ENCODE data around the gene SMPX. TPM values are rescaled to one million over a fixed set of nuclear protein-coding genes. Genes with fewer than 3 reads are reported as not detected.

SMPX gene
- total RNA-seq, 5 donors from 2014 or later (not counting 1 experiment from before 2014, with no cell fraction given) = not detected

- Mint-ChIP-seq H3K4me1 (peaks cover 16 to 28% (median 28%) of the 10 kb centered on the region in 3 donors), H3K4me3 (no peak overlapping the region), H3K27ac (no peak overlapping the region), H3K27me3 (peaks cover 0 to 15% of the 10 kb centered on the region in 2 donors), H3K9me3 (no peaks in the 10 kb centered on the region), H3K36me3 (no peaks in the 10 kb centered on the region)
- H3K4me1 ChIP-seq (ENCODE audit: control insufficient read depth in 1 of 2, extremely low read depth in 1 of 2, insufficient read depth in 2 of 2, low read length in 2 of 2) = no peaks in the 10 kb centered on the region
- no peaks in the 10 kb centered on the region for H3K36me3 ChIP-seq (ENCODE audit: control insufficient read depth in 2 of 2, extremely low read depth in 1 of 2, insufficient read depth in 1 of 2, low read length in 1 of 2)
- no peak for ATAC-seq (replicated peaks in 1 of 4)
- 92% methylated on average over 2 of the region's 10 CpGs for WGBS (ENCODE audit: insufficient coverage)
- ChIA-PET CTCF (interaction anchor here in 1 of 2 donors (0.6 kb wide), 2 partner anchors 9 to 365 kb away, joined by 3 to 4 read pairs; no protein-coding TSS in a partner anchor), POLR2A (no interaction called here)
- H3K4me3 ChIP-seq (ENCODE audit: control insufficient read depth in 1 of 2, extremely low read depth in 1 of 2, low read length in 1 of 2) = no peak overlapping the region
- no peak for DNase-seq
- H3K27me3 ChIP-seq (replicated peaks in 1 of 2; ENCODE audit: control insufficient read depth in 2 of 2, extremely low read depth in 1 of 2, insufficient read depth in 2 of 2, low read length in 1 of 2) = peaks cover 0 to 2% of the 10 kb centered on the region in 2 experiments
- no peaks in the 10 kb centered on the region for H3K9me3 ChIP-seq
- no peak overlapping the region for H3K27ac ChIP-seq (ENCODE audit: low read length)
Observed at GRCh38 chrX:21770631-21771321, 12.9 kb upstream of the SMPX start.

DNA sequence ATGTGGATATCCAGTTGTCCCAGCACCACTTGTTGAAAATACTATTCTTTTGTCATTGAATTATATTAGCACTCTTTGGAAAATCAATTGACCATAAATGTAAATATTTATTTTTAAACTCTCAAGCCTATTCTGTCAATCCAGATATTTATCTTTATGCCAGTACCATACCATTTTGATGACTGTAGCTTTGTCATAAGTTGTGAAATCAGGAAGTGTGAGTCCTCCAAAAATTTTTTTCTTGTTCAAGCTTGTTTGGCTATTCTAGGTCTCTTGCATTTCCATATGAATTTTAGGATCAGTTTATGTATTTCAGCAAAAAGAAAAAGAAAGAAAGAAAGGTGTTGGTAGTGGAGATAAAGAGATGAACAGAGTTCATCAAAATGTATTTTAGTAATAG is 8.2 kb upstream of the SMPX start:
- Mint-ChIP-seq H3K27ac (no peak overlapping the region), H3K36me3 (no peaks in the 10 kb centered on the region), H3K4me3 (no peak overlapping the region), H3K27me3 (peaks cover 0 to 15% of the 10 kb centered on the region in 2 donors), H3K4me1 (peaks cover 1 to 2% (median 2%) of the 10 kb centered on the region in 3 donors), H3K9me3 (no peaks in the 10 kb centered on the region)
- Histone ChIP-seq H3K27ac (ENCODE audit: low read length) (no peak overlapping the region), H3K4me3 (ENCODE audit: control insufficient read depth in 1 of 2, extremely low read depth in 1 of 2, low read length in 1 of 2) (no peak overlapping the region), H3K9me3 (no peaks in the 10 kb centered on the region), H3K36me3 (ENCODE audit: control insufficient read depth in 2 of 2, extremely low read depth in 1 of 2, insufficient read depth in 1 of 2, low read length in 1 of 2) (no peaks in the 10 kb centered on the region), H3K4me1 (ENCODE audit: control insufficient read depth in 1 of 2, extremely low read depth in 1 of 2, insufficient read depth in 2 of 2, low read length in 2 of 2) (no peaks in the 10 kb centered on the region), H3K27me3 (replicated peaks in 1 of 2; ENCODE audit: control insufficient read depth in 2 of 2, extremely low read depth in 1 of 2, insufficient read depth in 2 of 2, low read length in 1 of 2) (peaks cover 0 to 2% of the 10 kb centered on the region in 2 experiments)
- CTCF ChIA-PET = no interaction called here
- DNase-seq (no peak), ATAC-seq (replicated peaks in 1 of 4) (no peak)
- POLR2A ChIA-PET = no interaction called here

DNA sequence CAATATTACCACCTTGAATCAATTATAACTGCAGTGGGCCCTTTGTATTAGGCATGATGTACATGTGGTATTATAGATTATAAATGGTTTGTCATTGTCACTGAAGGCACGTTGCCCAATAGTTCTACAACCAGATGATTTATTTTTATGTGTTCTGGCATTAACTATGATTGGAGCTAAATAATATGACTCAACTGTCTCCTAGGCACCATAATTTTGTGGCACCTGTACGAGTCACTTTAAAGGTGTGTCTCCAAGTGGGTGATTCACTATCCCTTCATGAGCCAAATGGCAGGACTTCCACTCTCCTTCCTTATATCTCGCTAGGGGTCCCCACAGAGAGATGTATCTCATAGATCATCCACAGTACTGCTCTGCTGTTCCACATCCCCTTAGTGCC is 6.1 kb upstream of the SMPX start:
- no CpG with 5 or more reads among the region's 3 CpGs for WGBS (ENCODE audit: insufficient coverage)
- Histone ChIP-seq H3K4me3 (ENCODE audit: control insufficient read depth in 1 of 2, extremely low read depth in 1 of 2, low read length in 1 of 2) (no peak overlapping the region), H3K4me1 (ENCODE audit: control insufficient read depth in 1 of 2, extremely low read depth in 1 of 2, insufficient read depth in 2 of 2, low read length in 2 of 2) (no peaks in the 10 kb centered on the region), H3K9me3 (no peaks in the 10 kb centered on the region), H3K36me3 (ENCODE audit: control insufficient read depth in 2 of 2, extremely low read depth in 1 of 2, insufficient read depth in 1 of 2, low read length in 1 of 2) (no peaks in the 10 kb centered on the region), H3K27ac (ENCODE audit: low read length) (no peak overlapping the region), H3K27me3 (replicated peaks in 1 of 2; ENCODE audit: control insufficient read depth in 2 of 2, extremely low read depth in 1 of 2, insufficient read depth in 2 of 2, low read length in 1 of 2) (peaks cover 0 to 2% of the 10 kb centered on the region in 2 experiments)
- no peaks in the 10 kb centered on the region for H3K9me3 Mint-ChIP-seq
- H3K36me3 Mint-ChIP-seq = no peaks in the 10 kb centered on the region
- peaks cover 0 to 15% of the 10 kb centered on the region in 2 donors for H3K27me3 Mint-ChIP-seq
- no peaks in the 10 kb centered on the region for H3K4me1 Mint-ChIP-seq
- no peak overlapping the region for H3K27ac Mint-ChIP-seq
- ChIA-PET POLR2A (no interaction called here), CTCF (no interaction called here)
- ATAC-seq (replicated peaks in 1 of 4) (no peak), DNase-seq (no peak)
- H3K4me3 Mint-ChIP-seq = no peak overlapping the region

DNA sequence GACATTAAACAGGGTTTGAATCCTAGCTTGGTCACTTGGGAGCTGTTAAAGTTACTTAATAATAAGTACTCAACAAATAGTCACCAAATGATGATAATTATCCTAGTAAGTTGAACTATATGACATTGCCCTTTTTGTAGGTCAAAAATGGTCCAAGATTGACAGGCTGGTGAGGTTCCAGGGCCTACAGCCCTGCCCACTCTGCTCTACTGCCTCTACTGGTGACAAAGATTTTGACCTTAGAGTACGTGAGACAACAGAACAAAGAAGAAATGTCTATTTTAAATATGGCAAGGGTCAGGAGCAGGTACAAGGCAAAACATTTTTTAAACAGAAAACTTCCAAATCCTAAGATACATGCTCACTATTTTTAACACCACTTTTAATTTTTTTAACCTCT is 572 bp upstream of the SMPX start:
- Histone ChIP-seq H3K4me3 (ENCODE audit: control insufficient read depth in 1 of 2, extremely low read depth in 1 of 2, low read length in 1 of 2) (no peak overlapping the region), H3K27ac (ENCODE audit: low read length) (no peak overlapping the region), H3K4me1 (ENCODE audit: control insufficient read depth in 1 of 2, extremely low read depth in 1 of 2, insufficient read depth in 2 of 2, low read length in 2 of 2) (no peaks in the 10 kb centered on the region), H3K9me3 (no peaks in the 10 kb centered on the region), H3K27me3 (replicated peaks in 1 of 2; ENCODE audit: control insufficient read depth in 2 of 2, extremely low read depth in 1 of 2, insufficient read depth in 2 of 2, low read length in 1 of 2) (no peaks in the 10 kb centered on the region), H3K36me3 (ENCODE audit: control insufficient read depth in 2 of 2, extremely low read depth in 1 of 2, insufficient read depth in 1 of 2, low read length in 1 of 2) (no peaks in the 10 kb centered on the region)
- POLR2A ChIA-PET = no interaction called here
- Mint-ChIP-seq H3K4me3 (no peak overlapping the region), H3K4me1 (no peaks in the 10 kb centered on the region), H3K27me3 (peaks cover 0 to 5% of the 10 kb centered on the region in 2 donors), H3K9me3 (no peaks in the 10 kb centered on the region), H3K36me3 (no peaks in the 10 kb centered on the region), H3K27ac (no peak overlapping the region)
- ATAC-seq (replicated peaks in 1 of 4) = no peak
- no peak for DNase-seq
- no CpG with 5 or more reads among the region's 1 CpG for WGBS (ENCODE audit: insufficient coverage)
- CTCF ChIA-PET = no interaction called here

DNA sequence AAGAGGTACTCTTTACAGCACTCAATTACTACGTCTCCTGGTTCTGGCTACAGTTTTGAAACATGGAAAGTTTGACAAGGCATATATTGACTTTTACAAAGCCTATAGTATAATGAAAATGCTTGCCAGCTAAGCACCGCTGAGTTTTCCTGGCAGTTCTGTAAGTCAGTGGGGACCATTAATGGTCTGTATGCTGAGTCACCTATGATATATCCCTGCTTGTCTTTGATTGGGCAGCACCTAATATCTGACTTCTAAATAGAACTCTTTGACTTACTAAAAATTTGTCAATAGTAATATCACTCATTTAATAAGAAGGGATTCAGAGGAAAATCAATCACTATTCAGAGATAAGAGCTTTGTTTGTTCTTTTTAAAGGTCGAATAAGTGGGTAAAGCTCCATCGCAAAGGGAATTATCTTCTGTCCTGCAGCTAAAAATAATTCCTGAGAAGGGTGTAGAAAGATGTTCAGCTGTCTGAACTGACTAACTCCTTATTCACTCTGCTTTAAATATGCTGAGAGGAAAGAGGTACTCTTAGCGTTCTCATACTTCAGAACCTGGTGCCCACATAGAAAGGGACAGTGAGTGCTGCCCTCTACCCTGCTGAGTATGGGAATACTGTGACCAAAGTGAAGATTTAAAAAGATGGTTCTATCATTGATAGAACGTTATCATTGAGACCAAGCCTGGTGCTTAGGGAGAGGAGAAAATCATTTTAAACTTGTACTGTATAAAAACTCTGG is 959 bp downstream of the SMPX start:
- ChIA-PET CTCF (interaction anchor here in 1 of 2 donors (0.6 kb wide), 1 partner anchor 17 kb away, joined by 4 read pairs; no protein-coding TSS in a partner anchor), POLR2A (no interaction called here)
- Mint-ChIP-seq H3K4me1 (no peaks in the 10 kb centered on the region), H3K4me3 (no peak overlapping the region), H3K27ac (no peak overlapping the region), H3K9me3 (no peaks in the 10 kb centered on the region), H3K27me3 (peaks cover 0 to 5% of the 10 kb centered on the region in 2 donors), H3K36me3 (no peaks in the 10 kb centered on the region)
- no CpG with 5 or more reads among the region's 6 CpGs for WGBS (ENCODE audit: insufficient coverage)
- no peaks in the 10 kb centered on the region for H3K27me3 ChIP-seq (replicated peaks in 1 of 2; ENCODE audit: control insufficient read depth in 2 of 2, extremely low read depth in 1 of 2, insufficient read depth in 2 of 2, low read length in 1 of 2)
- no peak for DNase-seq
- no peak for ATAC-seq (replicated peaks in 1 of 4)
- no peaks in the 10 kb centered on the region for H3K4me1 ChIP-seq (ENCODE audit: control insufficient read depth in 1 of 2, extremely low read depth in 1 of 2, insufficient read depth in 2 of 2, low read length in 2 of 2)
- H3K36me3 ChIP-seq (ENCODE audit: control insufficient read depth in 2 of 2, extremely low read depth in 1 of 2, insufficient read depth in 1 of 2, low read length in 1 of 2) = no peaks in the 10 kb centered on the region
- H3K27ac ChIP-seq (ENCODE audit: low read length) = no peak overlapping the region
- no peaks in the 10 kb centered on the region for H3K9me3 ChIP-seq
- H3K4me3 ChIP-seq (ENCODE audit: control insufficient read depth in 1 of 2, extremely low read depth in 1 of 2, low read length in 1 of 2) = no peak overlapping the region

GRCh38 chrX:21749924-21750323 is 8.0 kb downstream of the SMPX start:
- H3K9me3 ChIP-seq = no peaks in the 10 kb centered on the region
- no peaks in the 10 kb centered on the region for H3K36me3 ChIP-seq (ENCODE audit: control insufficient read depth in 2 of 2, extremely low read depth in 1 of 2, insufficient read depth in 1 of 2, low read length in 1 of 2)
- CTCF ChIA-PET = no interaction called here
- H3K4me3 ChIP-seq (ENCODE audit: control insufficient read depth in 1 of 2, extremely low read depth in 1 of 2, low read length in 1 of 2) = no peak overlapping the region
- H3K27me3 ChIP-seq (replicated peaks in 1 of 2; ENCODE audit: control insufficient read depth in 2 of 2, extremely low read depth in 1 of 2, insufficient read depth in 2 of 2, low read length in 1 of 2) = peaks cover 0 to 2% of the 10 kb centered on the region in 2 experiments
- no CpG with 5 or more reads among the region's 1 CpG for WGBS (ENCODE audit: insufficient coverage)
- no peaks in the 10 kb centered on the region for H3K4me1 ChIP-seq (ENCODE audit: control insufficient read depth in 1 of 2, extremely low read depth in 1 of 2, insufficient read depth in 2 of 2, low read length in 2 of 2)
- no peak overlapping the region for H3K4me3 Mint-ChIP-seq
- H3K4me1 Mint-ChIP-seq = no peaks in the 10 kb centered on the region
- H3K27ac Mint-ChIP-seq = no peak overlapping the region
- DNase-seq (no peak), ATAC-seq (replicated peaks in 1 of 4) (no peak)
- no peaks in the 10 kb centered on the region for H3K36me3 Mint-ChIP-seq
- no peaks in the 10 kb centered on the region for H3K9me3 Mint-ChIP-seq
- no peak overlapping the region for H3K27ac ChIP-seq (ENCODE audit: low read length)
- H3K27me3 Mint-ChIP-seq = peaks cover 6 to 15% of the 10 kb centered on the region in 2 donors
- POLR2A ChIA-PET = no interaction called here
